Measurements from ENCODE around the gene HEY2.

Gene HEY2

GRCh38 chr6:125739364-125739763 lies 10.1 kb upstream of the HEY2 start:
- Histone ChIP-seq H3K36me3 (replicated peaks; ENCODE audit: insufficient read depth, low read length) (no peaks in the 10 kb centered on the region), H3K79me2 (ENCODE audit: low read length) (no peaks in the 10 kb centered on the region), H3K9me3 (replicated peaks; ENCODE audit: insufficient read depth, low read length) (no peaks in the 10 kb centered on the region), H3F3A (ENCODE audit: insufficient read depth, low read length) (no peaks in the 10 kb centered on the region), H2AFZ (ENCODE audit: low read length) (no peak overlapping the region), H3K4me3 (ENCODE audit: low read length) (no peak overlapping the region), H3K27me3 (replicated peaks; ENCODE audit: insufficient read depth, low read length) (no peaks in the 10 kb centered on the region), H4K20me1 (ENCODE audit: insufficient read depth, low read length) (no peaks in the 10 kb centered on the region), H3K9me2 (replicated peaks; ENCODE audit: insufficient read depth, low read length) (no peaks in the 10 kb centered on the region), H3K4me2 (ENCODE audit: low read depth, low read length) (no peak overlapping the region), H3K4me1 (ENCODE audit: low read length) (0 out of 2 replicates have a peak, but pooled peaks cover 8% of the 10 kb centered on the region), H3K9ac (ENCODE audit: low read length) (no peak overlapping the region), H3K27ac (ENCODE audit: low read length) (no peak overlapping the region)
- TF ChIP-seq EZH2 (optimal IDR thresholded peaks at IDR 0.05; ENCODE audit: low read depth, low read length): no peak
- TF ChIP-seq EZH2phosphoT487 (IDR thresholded peaks at IDR 0.05; ENCODE audit: low read length): no peak
- TF ChIP-seq, protein P1, sequence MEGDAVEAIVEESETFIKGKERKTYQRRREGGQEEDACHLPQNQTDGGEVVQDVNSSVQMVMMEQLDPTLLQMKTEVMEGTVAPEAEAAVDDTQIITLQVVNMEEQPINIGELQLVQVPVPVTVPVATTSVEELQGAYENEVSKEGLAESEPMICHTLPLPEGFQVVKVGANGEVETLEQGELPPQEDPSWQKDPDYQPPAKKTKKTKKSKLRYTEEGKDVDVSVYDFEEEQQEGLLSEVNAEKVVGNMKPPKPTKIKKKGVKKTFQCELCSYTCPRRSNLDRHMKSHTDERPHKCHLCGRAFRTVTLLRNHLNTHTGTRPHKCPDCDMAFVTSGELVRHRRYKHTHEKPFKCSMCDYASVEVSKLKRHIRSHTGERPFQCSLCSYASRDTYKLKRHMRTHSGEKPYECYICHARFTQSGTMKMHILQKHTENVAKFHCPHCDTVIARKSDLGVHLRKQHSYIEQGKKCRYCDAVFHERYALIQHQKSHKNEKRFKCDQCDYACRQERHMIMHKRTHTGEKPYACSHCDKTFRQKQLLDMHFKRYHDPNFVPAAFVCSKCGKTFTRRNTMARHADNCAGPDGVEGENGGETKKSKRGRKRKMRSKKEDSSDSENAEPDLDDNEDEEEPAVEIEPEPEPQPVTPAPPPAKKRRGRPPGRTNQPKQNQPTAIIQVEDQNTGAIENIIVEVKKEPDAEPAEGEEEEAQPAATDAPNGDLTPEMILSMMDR (IDR thresholded peaks at IDR 0.05; ENCODE audit: low read length): no peak
- no peak for DNase-seq

DNA sequence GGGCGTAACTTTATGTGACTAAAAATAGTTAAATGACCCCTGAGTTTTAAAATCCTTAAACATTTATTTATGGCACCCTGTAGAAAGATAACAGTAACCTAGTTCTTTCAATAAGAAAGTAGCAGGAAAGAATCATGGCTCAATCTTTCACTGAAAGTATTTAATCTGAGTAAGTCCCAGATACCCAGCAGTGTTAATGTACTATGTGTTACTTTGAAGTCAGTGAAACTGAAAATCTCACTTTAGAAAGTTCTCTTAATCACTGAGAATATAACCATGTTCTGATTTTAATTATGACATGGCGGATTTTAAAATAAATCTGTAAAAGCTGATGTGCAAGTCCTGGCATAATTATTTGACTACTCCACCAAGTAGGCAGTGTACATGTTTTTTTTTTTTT lies 8.1 kb upstream of the HEY2 start:
- 0 out of 2 replicates have a peak, but pooled peaks cover under 1% of the 10 kb centered on the region for H3F3A ChIP-seq (ENCODE audit: insufficient read depth, low read length)
- no peak overlapping the region for H3K4me2 ChIP-seq (ENCODE audit: low read depth, low read length)
- H3K9me3 ChIP-seq (replicated peaks; ENCODE audit: insufficient read depth, low read length): no peaks in the 10 kb centered on the region
- TF ChIP-seq EZH2 (optimal IDR thresholded peaks at IDR 0.05; ENCODE audit: low read depth, low read length): no peak
- TF ChIP-seq, protein P1 (IDR thresholded peaks at IDR 0.05; ENCODE audit: low read length): no peak
- H3K4me3 ChIP-seq (ENCODE audit: low read length): no peak overlapping the region
- 0 out of 2 replicates have a peak, but pooled peaks cover 8% of the 10 kb centered on the region for H3K4me1 ChIP-seq (ENCODE audit: low read length)
- H4K20me1 ChIP-seq (ENCODE audit: insufficient read depth, low read length): no peaks in the 10 kb centered on the region
- no peaks in the 10 kb centered on the region for H3K79me2 ChIP-seq (ENCODE audit: low read length)
- no peak overlapping the region for H2AFZ ChIP-seq (ENCODE audit: low read length)
- no peak overlapping the region for H3K9ac ChIP-seq (ENCODE audit: low read length)
- H3K9me2 ChIP-seq (replicated peaks; ENCODE audit: insufficient read depth, low read length): no peaks in the 10 kb centered on the region
- H3K36me3 ChIP-seq (replicated peaks; ENCODE audit: insufficient read depth, low read length): no peaks in the 10 kb centered on the region
- H3K27ac ChIP-seq (ENCODE audit: low read length): no peak overlapping the region
- DNase-seq: no peak
- H3K27me3 ChIP-seq (replicated peaks; ENCODE audit: insufficient read depth, low read length): no peaks in the 10 kb centered on the region

- H3K4me1 ChIP-seq (ENCODE audit: low read length): 0 out of 2 replicates have a peak, but pooled peaks cover 8% of the 10 kb centered on the region
- no peak overlapping the region for H3K4me3 ChIP-seq (ENCODE audit: low read length)
- H3K9me3 ChIP-seq (replicated peaks; ENCODE audit: insufficient read depth, low read length): no peaks in the 10 kb centered on the region
- no peaks in the 10 kb centered on the region for H3K79me2 ChIP-seq (ENCODE audit: low read length)
- no peaks in the 10 kb centered on the region for H4K20me1 ChIP-seq (ENCODE audit: insufficient read depth, low read length)
- H3K9me2 ChIP-seq (replicated peaks; ENCODE audit: insufficient read depth, low read length): no peaks in the 10 kb centered on the region
- no peak overlapping the region for H3K27ac ChIP-seq (ENCODE audit: low read length)
- H3F3A ChIP-seq (ENCODE audit: insufficient read depth, low read length): peaks cover 7% of the 10 kb centered on the region
- H3K27me3 ChIP-seq (replicated peaks; ENCODE audit: insufficient read depth, low read length): no peaks in the 10 kb centered on the region
- TF ChIP-seq EZH2 (optimal IDR thresholded peaks at IDR 0.05; ENCODE audit: low read depth, low read length): no peak
- TF ChIP-seq, protein P1 (IDR thresholded peaks at IDR 0.05; ENCODE audit: low read length): no peak
- no peak for DNase-seq
- no peaks in the 10 kb centered on the region for H3K36me3 ChIP-seq (replicated peaks; ENCODE audit: insufficient read depth, low read length)
- no peak overlapping the region for H2AFZ ChIP-seq (ENCODE audit: low read length)
- H3K4me2 ChIP-seq (ENCODE audit: low read depth, low read length): no peak overlapping the region
- H3K9ac ChIP-seq (ENCODE audit: low read length): no peak overlapping the region
These were observed 7.4 kb upstream of the HEY2 start for GRCh38 chr6:125742024-125742423.
